Measurements from ENCODE around the gene ZNF93. TPM values are rescaled to one million over a fixed set of nuclear protein-coding genes. Genes with fewer than 3 reads are reported as not detected.
A peak's percentile ranks its signal among the peaks of the same experiment; 100 is the strongest.
"Not testable (repeated sequence)": the region's sequence is repeated elsewhere in the genome, so short reads cannot be mapped to it uniquely, and the experiment has no call there.

ZNF93 gene
- total RNA-seq, 1 donor from 2014 or later: 30.4 TPM

DNA sequence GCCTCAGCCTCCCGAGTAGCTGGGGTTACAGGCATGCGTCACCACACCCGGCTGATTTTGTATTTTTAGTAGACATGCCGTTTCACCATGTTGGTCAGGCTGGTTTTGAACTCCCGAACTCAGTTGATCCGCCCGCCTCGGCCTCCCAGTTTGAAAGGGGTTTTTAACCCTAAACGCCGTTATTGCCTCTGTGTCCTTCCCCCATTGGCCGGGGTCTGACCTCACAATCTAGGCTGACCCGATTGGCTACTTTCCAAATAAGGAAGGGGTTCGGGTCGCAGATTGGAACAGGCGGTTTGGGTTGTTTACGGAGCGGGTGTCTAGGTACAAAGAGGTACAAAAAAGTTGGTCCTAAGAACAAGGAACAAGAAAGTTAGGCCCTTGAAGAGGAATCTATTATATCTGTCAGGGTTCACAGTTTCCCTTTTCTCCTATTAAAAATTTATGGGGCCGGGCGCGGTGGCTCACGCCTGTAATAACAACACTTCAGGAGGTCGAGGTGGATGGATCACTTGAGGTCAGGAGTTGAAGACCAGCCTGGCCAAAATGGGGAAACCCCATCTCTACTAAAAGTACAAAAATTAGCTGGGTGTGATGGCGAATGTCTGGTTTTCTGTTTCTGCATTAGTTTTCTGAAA lies 34.0 kb upstream of the ZNF93 start:
- H3K27ac Mint-ChIP-seq (ENCODE audit: unreplicated experiment): peak overlapping the region; percentile 99
- peaks cover 11% of the 10 kb centered on the region for H3K36me3 Mint-ChIP-seq (ENCODE audit: low read depth, unreplicated experiment)
- H3K4me3 Mint-ChIP-seq (ENCODE audit: unreplicated experiment): peak overlapping the region; percentile 99
- no peaks in the 10 kb centered on the region for H3K9me3 Mint-ChIP-seq (ENCODE audit: unreplicated experiment)
- H3K27me3 Mint-ChIP-seq (ENCODE audit: unreplicated experiment): peaks cover 11% of the 10 kb centered on the region
- peak; percentile 66 for DNase-seq (ENCODE audit: low spot score)
- no peak for TF ChIP-seq CTCF (IDR thresholded peaks at IDR 0.05; ENCODE audit: unreplicated experiment)
- H3K4me1 Mint-ChIP-seq (ENCODE audit: unreplicated experiment): peaks cover 17% of the 10 kb centered on the region

GRCh38 chr19:19870086-19870485 lies 30.7 kb upstream of the ZNF93 start:
- peaks cover 11% of the 10 kb centered on the region for H3K27me3 Mint-ChIP-seq (ENCODE audit: unreplicated experiment)
- H3K36me3 Mint-ChIP-seq (ENCODE audit: low read depth, unreplicated experiment); H3K4me3 Mint-ChIP-seq (ENCODE audit: unreplicated experiment); H3K9me3 Mint-ChIP-seq (ENCODE audit: unreplicated experiment); H3K27ac Mint-ChIP-seq (ENCODE audit: unreplicated experiment); DNase-seq (ENCODE audit: low spot score): not testable (repeated sequence)
- peaks cover 17% of the 10 kb centered on the region for H3K4me1 Mint-ChIP-seq (ENCODE audit: unreplicated experiment)

DNA sequence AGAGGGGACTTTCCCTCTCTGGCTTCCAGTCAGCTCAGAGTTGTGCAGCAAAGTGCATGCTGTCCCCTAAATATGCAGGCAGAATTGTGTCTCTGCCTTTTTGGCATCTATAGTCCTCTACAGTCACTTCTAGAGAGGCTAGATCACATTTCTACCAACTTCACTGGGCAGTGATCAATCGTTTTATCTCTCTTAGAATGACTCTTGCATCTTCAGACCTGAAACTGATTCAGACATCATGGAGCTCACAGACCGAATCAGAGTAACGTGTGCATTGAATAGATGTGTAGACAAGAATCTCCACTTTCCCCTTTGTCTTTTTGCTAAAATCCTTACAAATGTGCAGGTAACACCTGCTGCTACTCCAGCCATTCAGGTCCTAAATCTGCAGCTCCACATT lies 28.8 kb upstream of the ZNF93 start:
- Mint-ChIP-seq H3K36me3 (ENCODE audit: low read depth, unreplicated experiment) (peaks cover 13% of the 10 kb centered on the region), H3K27me3 (ENCODE audit: unreplicated experiment) (peaks cover 2% of the 10 kb centered on the region), H3K27ac (ENCODE audit: unreplicated experiment) (no peak overlapping the region), H3K4me1 (ENCODE audit: unreplicated experiment) (peaks cover 13% of the 10 kb centered on the region), H3K9me3 (ENCODE audit: unreplicated experiment) (no peaks in the 10 kb centered on the region), H3K4me3 (ENCODE audit: unreplicated experiment) (no peak overlapping the region)
- DNase-seq (ENCODE audit: low spot score): no peak
- TF ChIP-seq CTCF (IDR thresholded peaks at IDR 0.05; ENCODE audit: unreplicated experiment): no peak

- Mint-ChIP-seq H3K4me3 (ENCODE audit: unreplicated experiment) (no peak overlapping the region), H3K4me1 (ENCODE audit: unreplicated experiment) (peaks cover 1% of the 10 kb centered on the region), H3K9me3 (ENCODE audit: unreplicated experiment) (no peaks in the 10 kb centered on the region), H3K36me3 (ENCODE audit: low read depth, unreplicated experiment) (peaks cover 14% of the 10 kb centered on the region), H3K27me3 (ENCODE audit: unreplicated experiment) (no peaks in the 10 kb centered on the region), H3K27ac (ENCODE audit: unreplicated experiment) (no peak overlapping the region)
- no peak for TF ChIP-seq CTCF (IDR thresholded peaks at IDR 0.05; ENCODE audit: unreplicated experiment)
- DNase-seq (ENCODE audit: low spot score): no peak
These were observed 27.4 kb upstream of the ZNF93 start for GRCh38 chr19:19873381-19873780.

DNA sequence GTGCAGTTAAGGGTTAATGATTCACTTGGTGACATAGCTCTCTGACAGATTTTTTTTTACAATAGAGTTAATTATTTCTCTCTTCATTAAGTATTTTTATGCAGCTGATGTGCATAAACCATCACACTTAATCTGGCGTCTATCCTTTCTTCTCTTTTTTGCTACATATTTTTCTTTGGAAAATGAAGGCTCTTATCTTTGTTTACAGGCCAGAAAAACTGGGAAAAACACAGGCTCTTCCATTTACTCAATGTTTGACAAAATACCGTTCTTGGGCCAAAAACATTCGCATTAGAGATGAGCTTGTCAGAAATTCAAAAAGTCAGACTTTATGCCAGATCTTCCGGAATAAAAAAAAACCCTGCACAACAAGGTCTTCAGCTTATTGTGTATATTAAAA lies 23.0 kb upstream of the ZNF93 start:
- no peaks in the 10 kb centered on the region for H3K4me1 Mint-ChIP-seq (ENCODE audit: unreplicated experiment)
- no peaks in the 10 kb centered on the region for H3K27me3 Mint-ChIP-seq (ENCODE audit: unreplicated experiment)
- TF ChIP-seq CTCF (IDR thresholded peaks at IDR 0.05; ENCODE audit: unreplicated experiment): no peak
- no peaks in the 10 kb centered on the region for H3K9me3 Mint-ChIP-seq (ENCODE audit: unreplicated experiment)
- H3K27ac Mint-ChIP-seq (ENCODE audit: unreplicated experiment): no peak overlapping the region
- peaks cover 31% of the 10 kb centered on the region for H3K36me3 Mint-ChIP-seq (ENCODE audit: low read depth, unreplicated experiment)
- no peak for DNase-seq (ENCODE audit: low spot score)
- peak overlapping the region; percentile 6 for H3K4me3 Mint-ChIP-seq (ENCODE audit: unreplicated experiment)

All from endothelial cell (in vitro differentiated cells).